ENCODE data around the gene BICRA. TPM values are rescaled to one million over a fixed set of nuclear protein-coding genes. Genes with fewer than 3 reads are reported as not detected.

BICRA gene
- total and polyA plus RNA-seq, 9 of the 15 experiments (the other 6 are each of a cell fraction or from before 2014, with no cell fraction given), result 0.01 to 8.8 (median 1.2) TPM

DNA sequence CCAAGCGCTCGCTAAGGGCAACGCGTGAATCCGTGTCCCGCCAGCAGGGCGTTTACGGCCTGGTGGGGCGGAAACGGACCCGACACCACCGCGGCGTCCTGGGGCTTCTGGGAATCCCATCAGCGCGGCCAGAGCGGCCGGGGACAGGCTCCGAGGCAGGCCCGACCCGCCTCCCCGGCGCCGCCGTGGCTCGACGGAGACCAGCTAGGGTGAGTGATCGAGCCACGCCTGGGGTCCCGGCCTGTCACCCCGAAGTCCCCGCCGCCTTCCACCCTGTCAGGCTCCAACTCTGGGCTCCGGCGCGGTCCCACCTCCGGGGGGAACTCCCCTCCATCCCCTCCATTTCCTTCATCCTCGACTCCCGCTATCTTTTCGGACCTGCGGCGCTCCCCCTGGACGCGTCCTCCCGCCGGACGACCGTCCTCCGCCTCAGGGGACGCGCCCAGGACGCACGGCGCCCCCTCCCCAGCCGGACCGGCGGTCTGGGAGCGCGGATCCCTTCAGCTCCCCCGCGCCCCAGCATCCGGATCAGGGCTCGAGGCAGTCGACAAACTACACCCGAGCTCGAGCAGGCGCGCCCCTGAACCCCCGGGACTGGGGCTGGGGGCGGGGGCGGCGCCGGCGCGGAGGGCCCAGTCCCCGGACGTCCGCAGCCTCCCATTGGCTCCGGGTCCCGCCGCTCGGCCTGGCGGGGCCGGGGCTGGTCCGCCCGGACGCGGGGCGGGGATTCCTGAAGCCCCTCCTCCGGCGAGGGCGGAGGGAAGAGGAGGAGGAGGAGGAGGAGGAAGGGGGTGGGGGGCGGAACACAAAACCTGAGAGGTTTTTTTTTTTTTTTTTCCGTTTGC lies 638 bp upstream of the BICRA start (continued):
- peak; percentile 71 for TF ChIP-seq CCNT2 (IDR thresholded peaks at IDR 0.05; ENCODE audit: borderline replicate concordance, extremely low read depth, insufficient read length, low read depth, low read length)
- TF ChIP-seq, protein P1, sequence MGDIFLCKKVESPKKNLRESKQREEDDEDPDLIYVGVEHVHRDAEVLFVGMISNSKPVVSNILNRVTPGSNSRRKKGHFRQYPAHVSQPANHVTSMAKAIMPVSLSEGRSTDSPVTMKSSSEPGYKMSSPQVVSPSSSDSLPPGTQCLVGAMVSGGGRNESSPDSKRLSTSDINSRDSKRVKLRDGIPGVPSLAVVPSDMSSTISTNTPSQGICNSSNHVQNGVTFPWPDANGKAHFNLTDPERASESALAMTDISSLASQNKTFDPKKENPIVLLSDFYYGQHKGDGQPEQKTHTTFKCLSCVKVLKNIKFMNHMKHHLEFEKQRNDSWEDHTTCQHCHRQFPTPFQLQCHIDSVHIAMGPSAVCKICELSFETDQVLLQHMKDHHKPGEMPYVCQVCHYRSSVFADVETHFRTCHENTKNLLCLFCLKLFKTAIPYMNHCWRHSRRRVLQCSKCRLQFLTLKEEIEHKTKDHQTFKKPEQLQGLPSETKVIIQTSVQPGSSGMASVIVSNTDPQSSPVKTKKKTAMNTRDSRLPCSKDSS (IDR thresholded peaks at IDR 0.05; ENCODE audit: low read depth, partially characterized antibody), result no peak
- TF ChIP-seq, protein P2, sequence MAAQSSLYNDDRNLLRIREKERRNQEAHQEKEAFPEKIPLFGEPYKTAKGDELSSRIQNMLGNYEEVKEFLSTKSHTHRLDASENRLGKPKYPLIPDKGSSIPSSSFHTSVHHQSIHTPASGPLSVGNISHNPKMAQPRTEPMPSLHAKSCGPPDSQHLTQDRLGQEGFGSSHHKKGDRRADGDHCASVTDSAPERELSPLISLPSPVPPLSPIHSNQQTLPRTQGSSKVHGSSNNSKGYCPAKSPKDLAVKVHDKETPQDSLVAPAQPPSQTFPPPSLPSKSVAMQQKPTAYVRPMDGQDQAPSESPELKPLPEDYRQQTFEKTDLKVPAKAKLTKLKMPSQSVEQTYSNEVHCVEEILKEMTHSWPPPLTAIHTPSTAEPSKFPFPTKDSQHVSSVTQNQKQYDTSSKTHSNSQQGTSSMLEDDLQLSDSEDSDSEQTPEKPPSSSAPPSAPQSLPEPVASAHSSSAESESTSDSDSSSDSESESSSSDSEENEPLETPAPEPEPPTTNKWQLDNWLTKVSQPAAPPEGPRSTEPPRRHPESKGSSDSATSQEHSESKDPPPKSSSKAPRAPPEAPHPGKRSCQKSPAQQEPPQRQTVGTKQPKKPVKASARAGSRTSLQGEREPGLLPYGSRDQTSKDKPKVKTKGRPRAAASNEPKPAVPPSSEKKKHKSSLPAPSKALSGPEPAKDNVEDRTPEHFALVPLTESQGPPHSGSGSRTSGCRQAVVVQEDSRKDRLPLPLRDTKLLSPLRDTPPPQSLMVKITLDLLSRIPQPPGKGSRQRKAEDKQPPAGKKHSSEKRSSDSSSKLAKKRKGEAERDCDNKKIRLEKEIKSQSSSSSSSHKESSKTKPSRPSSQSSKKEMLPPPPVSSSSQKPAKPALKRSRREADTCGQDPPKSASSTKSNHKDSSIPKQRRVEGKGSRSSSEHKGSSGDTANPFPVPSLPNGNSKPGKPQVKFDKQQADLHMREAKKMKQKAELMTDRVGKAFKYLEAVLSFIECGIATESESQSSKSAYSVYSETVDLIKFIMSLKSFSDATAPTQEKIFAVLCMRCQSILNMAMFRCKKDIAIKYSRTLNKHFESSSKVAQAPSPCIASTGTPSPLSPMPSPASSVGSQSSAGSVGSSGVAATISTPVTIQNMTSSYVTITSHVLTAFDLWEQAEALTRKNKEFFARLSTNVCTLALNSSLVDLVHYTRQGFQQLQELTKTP (IDR thresholded peaks at IDR 0.05; ENCODE audit: low read depth in 1 of 2, partially characterized antibody in 2 of 2), result no peak
- TF ChIP-seq, protein P3, sequence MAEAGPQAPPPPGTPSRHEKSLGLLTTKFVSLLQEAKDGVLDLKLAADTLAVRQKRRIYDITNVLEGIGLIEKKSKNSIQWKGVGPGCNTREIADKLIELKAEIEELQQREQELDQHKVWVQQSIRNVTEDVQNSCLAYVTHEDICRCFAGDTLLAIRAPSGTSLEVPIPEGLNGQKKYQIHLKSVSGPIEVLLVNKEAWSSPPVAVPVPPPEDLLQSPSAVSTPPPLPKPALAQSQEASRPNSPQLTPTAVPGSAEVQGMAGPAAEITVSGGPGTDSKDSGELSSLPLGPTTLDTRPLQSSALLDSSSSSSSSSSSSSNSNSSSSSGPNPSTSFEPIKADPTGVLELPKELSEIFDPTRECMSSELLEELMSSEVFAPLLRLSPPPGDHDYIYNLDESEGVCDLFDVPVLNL (CRISPR knock-in tag; IDR thresholded peaks at IDR 0.05; ENCODE audit: low read depth), result no peak
- no peak for TF ChIP-seq TBP (optimal IDR thresholded peaks at IDR 0.05; ENCODE audit: low read depth, low read length)
- TF ChIP-seq, protein P4, sequence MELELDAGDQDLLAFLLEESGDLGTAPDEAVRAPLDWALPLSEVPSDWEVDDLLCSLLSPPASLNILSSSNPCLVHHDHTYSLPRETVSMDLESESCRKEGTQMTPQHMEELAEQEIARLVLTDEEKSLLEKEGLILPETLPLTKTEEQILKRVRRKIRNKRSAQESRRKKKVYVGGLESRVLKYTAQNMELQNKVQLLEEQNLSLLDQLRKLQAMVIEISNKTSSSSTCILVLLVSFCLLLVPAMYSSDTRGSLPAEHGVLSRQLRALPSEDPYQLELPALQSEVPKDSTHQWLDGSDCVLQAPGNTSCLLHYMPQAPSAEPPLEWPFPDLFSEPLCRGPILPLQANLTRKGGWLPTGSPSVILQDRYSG (tag; conservative IDR thresholded peaks at IDR 0.05; ENCODE audit: low read depth), result no peak
- TF ChIP-seq ERF (CRISPR knock-in tag; IDR thresholded peaks at IDR 0.05), result 0 out of 2 replicates have a peak, but pooled peaks have one; percentile 47
- no peak for TF ChIP-seq POLR3G (IDR thresholded peaks at IDR 0.05; ENCODE audit: extremely low read depth, insufficient read length, insufficient replicate concordance)
- no peak for TF ChIP-seq BRCA1 (IDR thresholded peaks at IDR 0.05)
- no peak for TF ChIP-seq BRCA1 (CRISPR knock-in tag; IDR thresholded peaks at IDR 0.05)
- no peak for TF ChIP-seq SNRNP70 (optimal IDR thresholded peaks at IDR 0.05; ENCODE audit: low read depth, low read length)
- TF ChIP-seq, protein P5, sequence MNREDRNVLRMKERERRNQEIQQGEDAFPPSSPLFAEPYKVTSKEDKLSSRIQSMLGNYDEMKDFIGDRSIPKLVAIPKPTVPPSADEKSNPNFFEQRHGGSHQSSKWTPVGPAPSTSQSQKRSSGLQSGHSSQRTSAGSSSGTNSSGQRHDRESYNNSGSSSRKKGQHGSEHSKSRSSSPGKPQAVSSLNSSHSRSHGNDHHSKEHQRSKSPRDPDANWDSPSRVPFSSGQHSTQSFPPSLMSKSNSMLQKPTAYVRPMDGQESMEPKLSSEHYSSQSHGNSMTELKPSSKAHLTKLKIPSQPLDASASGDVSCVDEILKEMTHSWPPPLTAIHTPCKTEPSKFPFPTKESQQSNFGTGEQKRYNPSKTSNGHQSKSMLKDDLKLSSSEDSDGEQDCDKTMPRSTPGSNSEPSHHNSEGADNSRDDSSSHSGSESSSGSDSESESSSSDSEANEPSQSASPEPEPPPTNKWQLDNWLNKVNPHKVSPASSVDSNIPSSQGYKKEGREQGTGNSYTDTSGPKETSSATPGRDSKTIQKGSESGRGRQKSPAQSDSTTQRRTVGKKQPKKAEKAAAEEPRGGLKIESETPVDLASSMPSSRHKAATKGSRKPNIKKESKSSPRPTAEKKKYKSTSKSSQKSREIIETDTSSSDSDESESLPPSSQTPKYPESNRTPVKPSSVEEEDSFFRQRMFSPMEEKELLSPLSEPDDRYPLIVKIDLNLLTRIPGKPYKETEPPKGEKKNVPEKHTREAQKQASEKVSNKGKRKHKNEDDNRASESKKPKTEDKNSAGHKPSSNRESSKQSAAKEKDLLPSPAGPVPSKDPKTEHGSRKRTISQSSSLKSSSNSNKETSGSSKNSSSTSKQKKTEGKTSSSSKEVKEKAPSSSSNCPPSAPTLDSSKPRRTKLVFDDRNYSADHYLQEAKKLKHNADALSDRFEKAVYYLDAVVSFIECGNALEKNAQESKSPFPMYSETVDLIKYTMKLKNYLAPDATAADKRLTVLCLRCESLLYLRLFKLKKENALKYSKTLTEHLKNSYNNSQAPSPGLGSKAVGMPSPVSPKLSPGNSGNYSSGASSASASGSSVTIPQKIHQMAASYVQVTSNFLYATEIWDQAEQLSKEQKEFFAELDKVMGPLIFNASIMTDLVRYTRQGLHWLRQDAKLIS (CRISPR knock-in tag; IDR thresholded peaks at IDR 0.05), result no peak

Measured in K562 (cell line).